ENCODE measurements around the gene THNSL1. TPM values are rescaled to one million over a fixed set of nuclear protein-coding genes. Genes with fewer than 3 reads are reported as not detected.

Gene THNSL1
- total and polyA plus RNA-seq, 9 of the 15 experiments (the other 6 are each of a cell fraction or from before 2014, with no cell fraction given), result 4.5 to 8.6 (median 6.3) TPM

DNA sequence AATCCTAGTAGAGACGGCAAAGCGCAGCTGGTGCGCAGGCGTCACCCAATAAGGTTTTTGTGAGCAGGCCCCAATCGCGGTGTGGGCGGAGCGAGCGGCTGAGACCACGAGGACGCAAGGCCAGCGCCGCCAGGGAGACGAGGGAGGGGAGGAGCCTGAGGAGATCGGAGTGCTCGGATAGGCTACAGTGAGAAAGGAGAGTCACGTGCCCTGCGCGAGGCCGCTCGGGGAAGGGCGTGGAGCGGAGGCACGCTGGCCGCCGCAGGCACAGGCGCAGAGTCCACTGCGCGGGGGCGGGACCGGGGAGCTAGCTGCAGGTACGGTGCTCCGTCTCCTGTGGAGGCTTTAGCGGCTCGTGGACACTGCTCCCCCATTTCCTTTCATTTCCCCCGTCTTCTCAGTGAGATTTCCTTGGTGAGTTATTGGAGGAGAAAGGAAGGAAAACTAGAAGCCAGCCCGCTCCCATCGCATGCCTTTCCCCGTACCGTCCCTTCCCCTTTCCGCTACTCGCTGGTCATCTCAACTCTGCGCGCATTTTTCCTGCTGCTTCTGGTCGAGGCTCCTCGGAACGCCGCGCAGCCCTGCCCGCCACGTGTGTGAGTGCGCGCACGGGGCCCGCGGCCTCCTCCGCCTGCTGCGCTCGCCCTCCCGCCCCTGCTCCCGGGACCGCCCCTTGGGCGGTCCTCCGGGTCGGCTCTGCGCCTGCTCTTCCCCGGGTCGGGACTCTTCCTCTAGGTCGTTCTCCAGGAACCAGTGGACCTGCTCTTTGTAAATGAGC, at the start of gene THNSL1 (continued):
- TF ChIP-seq, protein P1, sequence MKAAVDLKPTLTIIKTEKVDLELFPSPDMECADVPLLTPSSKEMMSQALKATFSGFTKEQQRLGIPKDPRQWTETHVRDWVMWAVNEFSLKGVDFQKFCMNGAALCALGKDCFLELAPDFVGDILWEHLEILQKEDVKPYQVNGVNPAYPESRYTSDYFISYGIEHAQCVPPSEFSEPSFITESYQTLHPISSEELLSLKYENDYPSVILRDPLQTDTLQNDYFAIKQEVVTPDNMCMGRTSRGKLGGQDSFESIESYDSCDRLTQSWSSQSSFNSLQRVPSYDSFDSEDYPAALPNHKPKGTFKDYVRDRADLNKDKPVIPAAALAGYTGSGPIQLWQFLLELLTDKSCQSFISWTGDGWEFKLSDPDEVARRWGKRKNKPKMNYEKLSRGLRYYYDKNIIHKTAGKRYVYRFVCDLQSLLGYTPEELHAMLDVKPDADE (conservative IDR thresholded peaks at IDR 0.05; ENCODE audit: control insufficient read depth, low read depth, low read length), result peak; percentile 58; the same call in 1 of the 2 replicates
- TF ChIP-seq ZNF778 (CRISPR knock-in tag; IDR thresholded peaks at IDR 0.05), result no peak
- peak; percentile 98 for TF ChIP-seq EP400 (IDR thresholded peaks at IDR 0.05)
- TF ChIP-seq CAMTA2 (CRISPR knock-in tag; conservative IDR thresholded peaks at IDR 0.05), result no peak; the same call in 1 of the 2 replicates
- no peak for TF ChIP-seq TCF7L2 (IDR thresholded peaks at IDR 0.05; ENCODE audit: low read depth, low read length)
- TF ChIP-seq, protein P2, sequence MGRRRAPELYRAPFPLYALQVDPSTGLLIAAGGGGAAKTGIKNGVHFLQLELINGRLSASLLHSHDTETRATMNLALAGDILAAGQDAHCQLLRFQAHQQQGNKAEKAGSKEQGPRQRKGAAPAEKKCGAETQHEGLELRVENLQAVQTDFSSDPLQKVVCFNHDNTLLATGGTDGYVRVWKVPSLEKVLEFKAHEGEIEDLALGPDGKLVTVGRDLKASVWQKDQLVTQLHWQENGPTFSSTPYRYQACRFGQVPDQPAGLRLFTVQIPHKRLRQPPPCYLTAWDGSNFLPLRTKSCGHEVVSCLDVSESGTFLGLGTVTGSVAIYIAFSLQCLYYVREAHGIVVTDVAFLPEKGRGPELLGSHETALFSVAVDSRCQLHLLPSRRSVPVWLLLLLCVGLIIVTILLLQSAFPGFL (CRISPR knock-in tag; IDR thresholded peaks at IDR 0.05), result no peak
- 0 out of 2 replicates have a peak, but pooled peaks have one; percentile 14 for TF ChIP-seq ZKSCAN1 (IDR thresholded peaks at IDR 0.05; ENCODE audit: low read depth, low read length)
- no peak for TF ChIP-seq SMARCA5 (IDR thresholded peaks at IDR 0.05)
- TF ChIP-seq ZNF175 (CRISPR knock-in tag; IDR thresholded peaks at IDR 0.05; ENCODE audit: low read depth), result no peak
- TF ChIP-seq TCFL5 (CRISPR knock-in tag; conservative IDR thresholded peaks at IDR 0.05), result no peak
- no peak for TF ChIP-seq ZNF644 (tag; IDR thresholded peaks at IDR 0.05; ENCODE audit: low read depth)
- no peak for TF ChIP-seq HDAC6 (IDR thresholded peaks at IDR 0.05; ENCODE audit: low read depth, low read length)
- TF ChIP-seq, protein P3, sequence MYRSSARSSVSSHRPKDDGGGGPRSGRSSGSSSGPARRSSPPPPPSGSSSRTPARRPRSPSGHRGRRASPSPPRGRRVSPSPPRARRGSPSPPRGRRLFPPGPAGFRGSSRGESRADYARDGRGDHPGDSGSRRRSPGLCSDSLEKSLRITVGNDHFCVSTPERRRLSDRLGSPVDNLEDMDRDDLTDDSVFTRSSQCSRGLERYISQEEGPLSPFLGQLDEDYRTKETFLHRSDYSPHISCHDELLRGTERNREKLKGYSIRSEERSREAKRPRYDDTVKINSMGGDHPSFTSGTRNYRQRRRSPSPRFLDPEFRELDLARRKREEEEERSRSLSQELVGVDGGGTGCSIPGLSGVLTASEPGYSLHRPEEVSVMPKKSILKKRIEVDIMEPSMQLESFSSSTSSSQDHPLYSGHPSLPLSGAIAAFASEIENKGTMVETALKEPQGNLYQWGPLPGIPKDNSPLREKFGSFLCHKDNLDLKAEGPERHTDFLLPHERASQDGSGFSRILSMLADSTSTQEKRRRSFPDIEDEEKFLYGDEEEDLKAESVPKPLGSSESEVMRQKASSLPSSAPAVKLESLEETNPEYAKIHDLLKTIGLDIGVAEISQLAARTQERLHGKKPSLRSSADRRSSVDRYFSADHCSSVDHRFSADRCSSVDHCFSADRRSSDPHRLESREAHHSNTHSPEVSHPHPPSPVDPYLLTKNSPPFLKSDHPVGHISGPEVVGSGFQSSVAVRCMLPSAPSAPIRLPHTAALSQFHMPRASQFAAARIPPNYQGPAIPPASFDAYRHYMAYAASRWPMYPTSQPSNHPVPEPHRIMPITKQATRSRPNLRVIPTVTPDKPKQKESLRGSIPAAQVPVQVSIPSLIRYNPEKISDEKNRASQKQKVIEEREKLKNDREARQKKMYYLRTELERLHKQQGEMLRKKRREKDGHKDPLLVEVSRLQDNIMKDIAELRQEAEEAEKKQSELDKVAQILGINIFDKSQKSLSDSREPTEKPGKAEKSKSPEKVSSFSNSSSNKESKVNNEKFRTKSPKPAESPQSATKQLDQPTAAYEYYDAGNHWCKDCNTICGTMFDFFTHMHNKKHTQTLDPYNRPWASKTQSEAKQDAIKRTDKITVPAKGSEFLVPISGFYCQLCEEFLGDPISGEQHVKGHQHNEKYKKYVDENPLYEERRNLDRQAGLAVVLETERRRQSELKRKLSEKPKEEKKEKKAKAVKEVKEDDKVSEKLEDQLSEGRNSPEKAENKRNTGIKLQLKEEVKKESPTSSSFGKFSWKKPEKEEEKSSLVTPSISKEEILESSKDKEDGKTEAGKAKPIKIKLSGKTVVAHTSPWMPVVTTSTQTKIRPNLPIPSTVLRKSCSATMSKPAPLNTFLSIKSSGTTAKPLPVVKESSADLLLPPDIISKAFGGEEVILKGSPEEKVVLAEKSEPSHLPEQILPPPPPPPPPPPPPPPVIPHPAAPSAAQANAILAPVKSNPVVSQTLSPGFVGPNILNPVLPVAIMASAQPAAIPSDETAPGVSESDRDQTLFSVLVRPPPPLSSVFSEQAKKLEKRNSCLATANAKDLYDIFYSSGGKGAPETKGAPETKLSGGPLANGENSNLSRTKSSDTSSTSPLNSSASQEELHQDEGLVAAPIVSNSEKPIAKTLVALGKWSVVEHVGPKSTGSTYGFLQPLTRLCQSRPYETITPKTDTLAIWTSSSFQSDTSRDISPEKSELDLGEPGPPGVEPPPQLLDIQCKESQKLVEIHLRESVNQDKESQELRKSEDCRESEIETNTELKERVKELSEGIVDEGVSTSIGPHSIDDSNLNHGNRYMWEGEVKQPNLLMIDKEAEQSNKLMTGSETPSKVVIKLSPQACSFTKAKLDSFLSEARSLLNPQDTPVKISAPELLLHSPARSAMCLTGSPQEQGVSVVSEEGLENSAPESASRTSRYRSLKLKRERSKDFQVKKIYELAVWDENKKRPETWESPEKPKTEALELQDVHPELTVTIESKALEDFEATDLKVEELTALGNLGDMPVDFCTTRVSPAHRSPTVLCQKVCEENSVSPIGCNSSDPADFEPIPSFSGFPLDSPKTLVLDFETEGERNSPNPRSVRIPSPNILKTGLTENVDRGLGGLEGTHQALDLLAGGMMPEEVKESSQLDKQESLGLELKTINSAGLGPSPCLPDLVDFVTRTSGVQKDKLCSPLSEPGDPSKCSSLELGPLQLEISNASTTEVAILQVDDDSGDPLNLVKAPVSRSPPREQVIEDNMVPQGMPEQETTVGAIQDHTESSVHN (IDR thresholded peaks at IDR 0.05; ENCODE audit: borderline replicate concordance in 1 of 2, low read depth in 1 of 2), result no peak
- peak; percentile 95 for TF ChIP-seq ZNF217 (CRISPR knock-in tag; IDR thresholded peaks at IDR 0.05)
- no peak for TF ChIP-seq BDP1 (IDR thresholded peaks at IDR 0.05; ENCODE audit: insufficient read depth, insufficient read length)
- no peak for TF ChIP-seq ZNF507 (tag; conservative IDR thresholded peaks at IDR 0.05)
- no peak for TF ChIP-seq ZC3H8 (IDR thresholded peaks at IDR 0.05)
- TF ChIP-seq ZNF232 (CRISPR knock-in tag; IDR thresholded peaks at IDR 0.05), result peak; percentile 98
- 0 out of 2 replicates have a peak, but pooled peaks have one; percentile 70 for TF ChIP-seq PRMT5 (CRISPR knock-in tag; IDR thresholded peaks at IDR 0.05)
